ENCODE data around the gene GALNT14. TPM values are rescaled to one million over a fixed set of nuclear protein-coding genes. Genes with fewer than 3 reads are reported as not detected.

The GALNT14 gene
- total and polyA plus RNA-seq, 2 of the 13 experiments (the other 11 are each of a cell fraction or from before 2014, with no cell fraction given): not detected

GRCh38 chr2:31002537-31003150 is 135.6 kb downstream of the GALNT14 start:
- in situ Hi-C loops (cut with HindIII; ENCODE audit: extremely low pct_ligation_motif_present, low pct_unique_long_range_greater_than_20kb) (no loop called here), intact Hi-C loops (cut with micrococcal nuclease; ENCODE audit: unreplicated experiment) (no loop called here)
- H3K4me1 ChIP-seq (ENCODE audit: insufficient read depth, low read length): no peaks in the 10 kb centered on the region
- H3K4me2 ChIP-seq (ENCODE audit: low read depth, low read length): no peak overlapping the region
- CTCF ChIA-PET (ENCODE audit: low intra/inter-chr PET ratio, low total read pairs): no interaction called here
- H4K20me1 ChIP-seq (ENCODE audit: insufficient read depth, low read length): no peaks in the 10 kb centered on the region
- POLR2A ChIA-PET: no interaction called here
- H3K36me3 ChIP-seq (replicated peaks in 1 of 2; ENCODE audit: control insufficient read depth in 1 of 2, insufficient read depth in 2 of 2, low read length in 2 of 2): no peaks in the 10 kb centered on the region
- FAIRE-seq: no peak
- H3K4me3 ChIP-seq (replicated peaks in 1 of 3; ENCODE audit: insufficient read depth in 1 of 3, low read depth in 2 of 3, low read length in 3 of 3): no peak overlapping the region
- 3% methylated on average over 4 of the region's 4 CpGs for WGBS (ENCODE audit: low lambda C conversion rate)
- no peak for DNase-seq (ENCODE audit: low spot score)
- no peaks in the 10 kb centered on the region for H3K9me3 ChIP-seq (ENCODE audit: low read length)
- TF ChIP-seq KDM4B (CRISPR knock-in tag; IDR thresholded peaks at IDR 0.05): no peak
- no peak for TF ChIP-seq NFKB2 (CRISPR knock-in tag; IDR thresholded peaks at IDR 0.05; ENCODE audit: borderline replicate concordance)
- H3K27ac ChIP-seq (ENCODE audit: extremely low read length, insufficient read depth, low read length): no peak overlapping the region
- no peaks in the 10 kb centered on the region for H3K79me2 ChIP-seq (ENCODE audit: insufficient read depth, low read length)
- no peak for ATAC-seq
- H2AFZ ChIP-seq (ENCODE audit: low read length): no peak overlapping the region
- H3K27me3 ChIP-seq (ENCODE audit: control insufficient read depth in 1 of 2, insufficient read depth in 2 of 2, low read length in 2 of 2): peaks cover 0 to 47% of the 10 kb centered on the region in 2 experiments; a peak in 3 of 5 replicates
- no peak overlapping the region for H3K9ac ChIP-seq (ENCODE audit: insufficient read depth, low read depth, low read length)
- BruUV-seq (replicated peaks): no TSS peak

GRCh38 chr2:31000970-31001369 is 137.3 kb downstream of the GALNT14 start:
- Histone ChIP-seq H2AFZ (ENCODE audit: low read length) (no peak overlapping the region), H3K36me3 (replicated peaks in 1 of 2; ENCODE audit: control insufficient read depth in 1 of 2, insufficient read depth in 2 of 2, low read length in 2 of 2) (no peaks in the 10 kb centered on the region), H3K4me3 (replicated peaks in 1 of 3; ENCODE audit: insufficient read depth in 1 of 3, low read depth in 2 of 3, low read length in 3 of 3) (no peak overlapping the region), H3K9me3 (ENCODE audit: low read length) (no peaks in the 10 kb centered on the region), H3K9ac (ENCODE audit: insufficient read depth, low read depth, low read length) (no peak overlapping the region), H3K27ac (ENCODE audit: extremely low read length, insufficient read depth, low read length) (no peak overlapping the region), H3K27me3 (ENCODE audit: control insufficient read depth in 1 of 2, insufficient read depth in 2 of 2, low read length in 2 of 2) (peaks cover 2 to 43% of the 10 kb centered on the region in 2 experiments; a peak in 3 of 5 replicates), H3K79me2 (ENCODE audit: insufficient read depth, low read length) (no peaks in the 10 kb centered on the region), H4K20me1 (ENCODE audit: insufficient read depth, low read length) (no peaks in the 10 kb centered on the region), H3K4me2 (ENCODE audit: low read depth, low read length) (no peak overlapping the region), H3K4me1 (ENCODE audit: insufficient read depth, low read length) (no peaks in the 10 kb centered on the region)
- DNase-seq (ENCODE audit: low spot score): no peak
- no peak for ATAC-seq
- ChIA-PET CTCF (ENCODE audit: low intra/inter-chr PET ratio, low total read pairs) (no interaction called here), POLR2A (no interaction called here)
- 14% methylated on average over 3 of the region's 3 CpGs for WGBS (ENCODE audit: low lambda C conversion rate)
- BruUV-seq (replicated peaks): no TSS peak
- FAIRE-seq: no peak
- intact Hi-C loops (cut with micrococcal nuclease; ENCODE audit: unreplicated experiment): no loop called here
- in situ Hi-C loops (cut with HindIII; ENCODE audit: extremely low pct_ligation_motif_present, low pct_unique_long_range_greater_than_20kb): no loop called here
- TF ChIP-seq PBX3 (CRISPR knock-in tag; IDR thresholded peaks at IDR 0.05; ENCODE audit: borderline replicate concordance) (no peak), ZNF280B (CRISPR knock-in tag; IDR thresholded peaks at IDR 0.05; ENCODE audit: borderline replicate concordance) (no peak), ISX (CRISPR knock-in tag; conservative IDR thresholded peaks at IDR 0.05) (no peak), NAIF1 (CRISPR knock-in tag; IDR thresholded peaks at IDR 0.05; ENCODE audit: borderline replicate concordance) (no peak), ZNF124 (CRISPR knock-in tag; IDR thresholded peaks at IDR 0.05) (no peak), HMGA1 (CRISPR knock-in tag; conservative IDR thresholded peaks at IDR 0.05) (no peak), ZNF34 (CRISPR knock-in tag; IDR thresholded peaks at IDR 0.05; ENCODE audit: borderline replicate concordance) (no peak), ZNF619 (CRISPR knock-in tag; IDR thresholded peaks at IDR 0.05) (no peak), BRF2 (CRISPR knock-in tag; IDR thresholded peaks at IDR 0.05) (no peak), ZNF740 (CRISPR knock-in tag; IDR thresholded peaks at IDR 0.05) (no peak), HCFC1 (IDR thresholded peaks at IDR 0.05; ENCODE audit: low read depth, low read length) (no peak), ZNF577 (CRISPR knock-in tag; IDR thresholded peaks at IDR 0.05; ENCODE audit: borderline replicate concordance, low read depth) (no peak), SAP130 (CRISPR knock-in tag; IDR thresholded peaks at IDR 0.05; ENCODE audit: low read depth) (no peak)
